WTC11 (cell line): ENCODE measurements around the gene FFAR3. TPM values are rescaled to one million over a fixed set of nuclear protein-coding genes. Genes with fewer than 3 reads are reported as not detected.

Experiments
- ATAC-seq: fragments of 200-7000 bp; cut with Tn5 transposase; 2 replicates; pipeline ENCODE4 v1.10.0; 2021; ENCODE audit warnings: mild to moderate bottlenecking, moderate library complexity
- CTCF ChIA-PET: fragments of 300-600 bp; sonication (Branson Sonifier 250); formaldehyde crosslinking; loops from one replicate; lab custom pipeline; 2021; ENCODE audit warnings: antibody characterized with exemption; lab: Charles Lee
- POLR2A ChIA-PET: fragments of 350-600 bp; sonication (Branson Sonifier 250); formaldehyde crosslinking; loops from one replicate; lab custom pipeline; 2021; ENCODE audit warnings: antibody characterized with exemption; lab: Charles Lee
- DNase-seq: peaks from one replicate; pipeline ENCODE4 v3.0.0; 2021; ENCODE audit warnings: low spot score
- H3K27ac Mint-ChIP-seq: 2 replicates; pipeline ENCODE4 v1.8.0; 2021; ENCODE audit warnings: mixed read lengths
- H3K27me3 Mint-ChIP-seq: 2 replicates; pipeline ENCODE4 v1.8.0; 2021; ENCODE audit warnings: low read depth, mild to moderate bottlenecking, moderate library complexity, mixed read lengths
- H3K36me3 Mint-ChIP-seq: 2 replicates; pipeline ENCODE4 v1.8.0; 2021; ENCODE audit warnings: mixed read lengths
- H3K4me1 Mint-ChIP-seq: 2 replicates; pipeline ENCODE4 v1.8.0; 2022; ENCODE audit warnings: mixed read lengths
- H3K4me3 Mint-ChIP-seq: 2 replicates; pipeline ENCODE4 v1.8.0; 2021; ENCODE audit warnings: mild to moderate bottlenecking, moderate library complexity, mixed read lengths
- H3K9me3 Mint-ChIP-seq: 2 replicates; pipeline ENCODE4 v1.8.0; 2021; ENCODE audit warnings: mixed read lengths
- ESRRA ChIP-seq: sonication (generic); formaldehyde crosslinking; IDR thresholded peaks from 2 replicates; pipeline ENCODE4 v1.8.1; 2022; ENCODE audit warnings: mild to moderate bottlenecking, missing genetic modification reagents, borderline replicate concordance
- HMGA2 ChIP-seq: fragments of 250-450 bp; sonication (Bioruptor Pico); IDR thresholded peaks from 2 replicates; pipeline ENCODE4 v1.4.0; 2021; ENCODE audit warnings: mild to moderate bottlenecking, moderate library complexity
- MXD4 ChIP-seq: fragments of 250-450 bp; sonication (Bioruptor Pico); IDR thresholded peaks from 2 replicates; pipeline ENCODE4 v1.8.0; 2021; ENCODE audit warnings: mild to moderate bottlenecking, moderate library complexity, borderline replicate concordance
- MYBL2 ChIP-seq: sonication (generic); formaldehyde crosslinking; IDR thresholded peaks from 2 replicates; pipeline ENCODE4 v1.8.1; 2023; ENCODE audit warnings: mild to moderate bottlenecking, moderate library complexity, missing genetic modification reagents
- SMAD3 ChIP-seq: sonication (generic); formaldehyde crosslinking; IDR thresholded peaks from 2 replicates; pipeline ENCODE4 v1.8.0; 2022; ENCODE audit warnings: missing genetic modification reagents, mild to moderate bottlenecking, borderline replicate concordance
- TEAD1 ChIP-seq: sonication (generic); formaldehyde crosslinking; IDR thresholded peaks from 2 replicates; pipeline ENCODE4 v1.8.0; 2022; ENCODE audit warnings: mild to moderate bottlenecking, missing genetic modification reagents
- TP53 ChIP-seq: sonication (generic); formaldehyde crosslinking; IDR thresholded peaks from 2 replicates; pipeline ENCODE4 v1.8.1; 2023; ENCODE audit warnings: mild to moderate bottlenecking, missing genetic modification reagents
- ZNF317 ChIP-seq: sonication (generic); formaldehyde crosslinking; IDR thresholded peaks from 2 replicates; pipeline ENCODE4 v1.8.1; 2023; ENCODE audit warnings: low read depth, mild to moderate bottlenecking, moderate library complexity, missing genetic modification reagents, borderline replicate concordance
- total RNA-seq: library from RNA; stranded (reverse); gene quantifications from 3 replicates; pipeline ENCODE4 v1.2.3, GENCODE V29; 2021
- TF ChIP-seq, protein P1 (sequence below): sonication (generic); formaldehyde crosslinking; conservative IDR thresholded peaks from 2 replicates; pipeline ENCODE4 v1.8.1; 2022; ENCODE audit warnings: mild to moderate bottlenecking, missing genetic modification reagents
- TF ChIP-seq, protein P2 (sequence below): fragments of 200-600 bp; IDR thresholded peaks from 2 replicates; pipeline ENCODE4 v1.8.0; 2022; ENCODE audit warnings: antibody characterized with exemption
- TF ChIP-seq, protein P3 (sequence below): fragments of 250-450 bp; sonication (Bioruptor Pico); IDR thresholded peaks from 2 replicates; pipeline ENCODE4 v1.8.0; 2021; ENCODE audit warnings: mild to moderate bottlenecking
- TF ChIP-seq, protein P4 (sequence below): fragments of 250-450 bp; sonication (Bioruptor Pico); IDR thresholded peaks from 2 replicates; pipeline ENCODE4 v1.9.0; 2021; ENCODE audit warnings: mild to moderate bottlenecking
- TF ChIP-seq, protein P5 (sequence below): fragments of 250-450 bp; sonication (Bioruptor Pico); IDR thresholded peaks from 2 replicates; pipeline ENCODE4 v1.9.0; 2021; ENCODE audit warnings: mild to moderate bottlenecking, borderline replicate concordance
- TF ChIP-seq, protein P6 (sequence below): sonication (generic); formaldehyde crosslinking; IDR thresholded peaks from 2 replicates; pipeline ENCODE4 v1.8.1; 2022; ENCODE audit warnings: low read depth, missing genetic modification reagents, borderline replicate concordance
- TF ChIP-seq, protein P7 (sequence below): sonication (generic); formaldehyde crosslinking; IDR thresholded peaks from 2 replicates; pipeline ENCODE4 v1.8.0; 2022; ENCODE audit warnings: missing genetic modification reagents

Gene FFAR3
- total RNA-seq, 1 experiment from 2014 or later: not detected

DNA sequence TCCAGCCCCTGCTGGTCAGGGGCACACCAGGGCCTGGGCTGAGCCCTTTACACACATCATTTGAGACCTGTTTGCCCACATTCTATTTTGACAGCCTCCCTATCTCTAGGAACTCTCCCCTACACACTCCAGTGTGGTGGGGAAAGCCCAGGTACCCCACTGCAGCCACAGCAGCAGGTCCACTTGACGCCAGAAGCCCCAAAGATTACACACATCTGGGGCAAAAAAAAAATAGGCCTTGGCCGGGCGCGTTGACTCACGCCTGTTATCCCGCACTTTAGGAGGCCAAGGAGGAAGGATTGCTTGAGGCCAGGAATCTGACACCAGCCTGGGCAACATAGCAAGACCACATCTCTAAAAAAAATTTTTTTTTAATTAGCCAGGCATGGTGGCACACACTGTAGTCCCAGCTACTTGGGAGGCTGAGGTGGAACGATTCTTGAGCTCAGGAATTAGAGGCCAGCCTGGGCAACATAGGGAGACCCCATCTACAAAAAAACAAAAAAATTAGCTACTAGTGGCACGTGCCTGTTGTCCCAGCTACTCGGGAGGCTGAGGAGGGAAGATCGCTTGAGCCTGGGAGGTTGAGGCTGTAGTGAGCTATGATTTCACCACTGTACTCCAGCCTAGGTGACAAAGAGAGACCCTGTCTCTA is 47.3 kb upstream of the FFAR3 start (continued):
- TF ChIP-seq, protein P1, sequence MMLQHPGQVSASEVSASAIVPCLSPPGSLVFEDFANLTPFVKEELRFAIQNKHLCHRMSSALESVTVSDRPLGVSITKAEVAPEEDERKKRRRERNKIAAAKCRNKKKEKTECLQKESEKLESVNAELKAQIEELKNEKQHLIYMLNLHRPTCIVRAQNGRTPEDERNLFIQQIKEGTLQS: no peak
- TF ChIP-seq, all 79 proteins: peak for 0

DNA sequence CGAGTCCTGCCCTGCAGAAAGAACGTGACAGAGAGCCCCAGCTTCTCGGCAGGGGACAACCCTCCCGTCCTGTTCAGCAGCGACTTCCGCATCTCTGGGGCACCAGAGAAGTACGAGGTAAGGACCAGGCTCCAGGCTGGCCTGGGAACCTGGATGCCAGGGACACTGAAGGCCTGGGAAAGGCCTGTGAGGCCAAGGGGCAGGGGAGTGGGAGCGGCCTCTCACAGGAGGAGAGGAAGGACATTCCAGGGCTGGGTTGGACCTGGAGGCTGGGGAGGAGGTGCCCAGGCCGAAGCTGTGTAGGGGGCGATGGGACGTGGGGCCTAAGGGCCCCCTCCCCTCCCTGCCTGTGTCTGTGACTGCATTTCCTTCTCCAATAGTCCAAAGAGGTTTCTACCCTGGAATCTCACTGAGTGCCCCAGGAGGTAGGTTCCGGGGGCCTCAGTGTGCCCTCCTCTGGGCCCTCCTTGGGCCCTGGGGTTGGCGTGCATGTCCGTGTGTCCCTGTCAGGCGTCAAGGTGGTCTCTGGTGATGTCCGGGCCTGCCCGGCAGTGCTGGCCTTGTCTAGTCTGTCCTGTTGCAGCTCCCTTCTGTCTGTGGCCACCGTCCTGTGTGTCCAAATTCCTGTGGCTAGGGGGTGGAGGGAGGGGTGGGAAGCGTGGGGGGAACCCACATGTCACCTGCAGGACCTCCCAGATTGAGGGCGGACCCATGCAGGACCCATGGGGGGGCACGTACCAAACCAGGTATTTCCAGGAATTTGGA is 46.2 kb upstream of the FFAR3 start:
- Mint-ChIP-seq H3K27me3 (no peaks in the 10 kb centered on the region), H3K27ac (no peak overlapping the region), H3K4me1 (no peaks in the 10 kb centered on the region), H3K36me3 (no peaks in the 10 kb centered on the region), H3K4me3 (no peak overlapping the region), H3K9me3 (no peaks in the 10 kb centered on the region)
- TF ChIP-seq MXD4 (CRISPR knock-in tag) (no peak), TP53 (CRISPR knock-in tag) (no peak), MYBL2 (no peak), ZNF317 (CRISPR knock-in tag) (no peak), HMGA2 (CRISPR knock-in tag) (no peak), TEAD1 (CRISPR knock-in tag) (no peak), SMAD3 (CRISPR knock-in tag) (no peak), ESRRA (CRISPR knock-in tag) (no peak)
- TF ChIP-seq, protein P2, sequence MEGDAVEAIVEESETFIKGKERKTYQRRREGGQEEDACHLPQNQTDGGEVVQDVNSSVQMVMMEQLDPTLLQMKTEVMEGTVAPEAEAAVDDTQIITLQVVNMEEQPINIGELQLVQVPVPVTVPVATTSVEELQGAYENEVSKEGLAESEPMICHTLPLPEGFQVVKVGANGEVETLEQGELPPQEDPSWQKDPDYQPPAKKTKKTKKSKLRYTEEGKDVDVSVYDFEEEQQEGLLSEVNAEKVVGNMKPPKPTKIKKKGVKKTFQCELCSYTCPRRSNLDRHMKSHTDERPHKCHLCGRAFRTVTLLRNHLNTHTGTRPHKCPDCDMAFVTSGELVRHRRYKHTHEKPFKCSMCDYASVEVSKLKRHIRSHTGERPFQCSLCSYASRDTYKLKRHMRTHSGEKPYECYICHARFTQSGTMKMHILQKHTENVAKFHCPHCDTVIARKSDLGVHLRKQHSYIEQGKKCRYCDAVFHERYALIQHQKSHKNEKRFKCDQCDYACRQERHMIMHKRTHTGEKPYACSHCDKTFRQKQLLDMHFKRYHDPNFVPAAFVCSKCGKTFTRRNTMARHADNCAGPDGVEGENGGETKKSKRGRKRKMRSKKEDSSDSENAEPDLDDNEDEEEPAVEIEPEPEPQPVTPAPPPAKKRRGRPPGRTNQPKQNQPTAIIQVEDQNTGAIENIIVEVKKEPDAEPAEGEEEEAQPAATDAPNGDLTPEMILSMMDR: no peak
- TF ChIP-seq, protein P3, sequence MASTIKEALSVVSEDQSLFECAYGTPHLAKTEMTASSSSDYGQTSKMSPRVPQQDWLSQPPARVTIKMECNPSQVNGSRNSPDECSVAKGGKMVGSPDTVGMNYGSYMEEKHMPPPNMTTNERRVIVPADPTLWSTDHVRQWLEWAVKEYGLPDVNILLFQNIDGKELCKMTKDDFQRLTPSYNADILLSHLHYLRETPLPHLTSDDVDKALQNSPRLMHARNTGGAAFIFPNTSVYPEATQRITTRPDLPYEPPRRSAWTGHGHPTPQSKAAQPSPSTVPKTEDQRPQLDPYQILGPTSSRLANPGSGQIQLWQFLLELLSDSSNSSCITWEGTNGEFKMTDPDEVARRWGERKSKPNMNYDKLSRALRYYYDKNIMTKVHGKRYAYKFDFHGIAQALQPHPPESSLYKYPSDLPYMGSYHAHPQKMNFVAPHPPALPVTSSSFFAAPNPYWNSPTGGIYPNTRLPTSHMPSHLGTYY (CRISPR knock-in tag): no peak
- TF ChIP-seq, protein P4, sequence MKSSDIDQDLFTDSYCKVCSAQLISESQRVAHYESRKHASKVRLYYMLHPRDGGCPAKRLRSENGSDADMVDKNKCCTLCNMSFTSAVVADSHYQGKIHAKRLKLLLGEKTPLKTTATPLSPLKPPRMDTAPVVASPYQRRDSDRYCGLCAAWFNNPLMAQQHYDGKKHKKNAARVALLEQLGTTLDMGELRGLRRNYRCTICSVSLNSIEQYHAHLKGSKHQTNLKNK: no peak
- TF ChIP-seq, protein P5, sequence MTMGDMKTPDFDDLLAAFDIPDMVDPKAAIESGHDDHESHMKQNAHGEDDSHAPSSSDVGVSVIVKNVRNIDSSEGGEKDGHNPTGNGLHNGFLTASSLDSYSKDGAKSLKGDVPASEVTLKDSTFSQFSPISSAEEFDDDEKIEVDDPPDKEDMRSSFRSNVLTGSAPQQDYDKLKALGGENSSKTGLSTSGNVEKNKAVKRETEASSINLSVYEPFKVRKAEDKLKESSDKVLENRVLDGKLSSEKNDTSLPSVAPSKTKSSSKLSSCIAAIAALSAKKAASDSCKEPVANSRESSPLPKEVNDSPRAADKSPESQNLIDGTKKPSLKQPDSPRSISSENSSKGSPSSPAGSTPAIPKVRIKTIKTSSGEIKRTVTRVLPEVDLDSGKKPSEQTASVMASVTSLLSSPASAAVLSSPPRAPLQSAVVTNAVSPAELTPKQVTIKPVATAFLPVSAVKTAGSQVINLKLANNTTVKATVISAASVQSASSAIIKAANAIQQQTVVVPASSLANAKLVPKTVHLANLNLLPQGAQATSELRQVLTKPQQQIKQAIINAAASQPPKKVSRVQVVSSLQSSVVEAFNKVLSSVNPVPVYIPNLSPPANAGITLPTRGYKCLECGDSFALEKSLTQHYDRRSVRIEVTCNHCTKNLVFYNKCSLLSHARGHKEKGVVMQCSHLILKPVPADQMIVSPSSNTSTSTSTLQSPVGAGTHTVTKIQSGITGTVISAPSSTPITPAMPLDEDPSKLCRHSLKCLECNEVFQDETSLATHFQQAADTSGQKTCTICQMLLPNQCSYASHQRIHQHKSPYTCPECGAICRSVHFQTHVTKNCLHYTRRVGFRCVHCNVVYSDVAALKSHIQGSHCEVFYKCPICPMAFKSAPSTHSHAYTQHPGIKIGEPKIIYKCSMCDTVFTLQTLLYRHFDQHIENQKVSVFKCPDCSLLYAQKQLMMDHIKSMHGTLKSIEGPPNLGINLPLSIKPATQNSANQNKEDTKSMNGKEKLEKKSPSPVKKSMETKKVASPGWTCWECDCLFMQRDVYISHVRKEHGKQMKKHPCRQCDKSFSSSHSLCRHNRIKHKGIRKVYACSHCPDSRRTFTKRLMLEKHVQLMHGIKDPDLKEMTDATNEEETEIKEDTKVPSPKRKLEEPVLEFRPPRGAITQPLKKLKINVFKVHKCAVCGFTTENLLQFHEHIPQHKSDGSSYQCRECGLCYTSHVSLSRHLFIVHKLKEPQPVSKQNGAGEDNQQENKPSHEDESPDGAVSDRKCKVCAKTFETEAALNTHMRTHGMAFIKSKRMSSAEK (CRISPR knock-in tag): no peak
- TF ChIP-seq, protein P6, sequence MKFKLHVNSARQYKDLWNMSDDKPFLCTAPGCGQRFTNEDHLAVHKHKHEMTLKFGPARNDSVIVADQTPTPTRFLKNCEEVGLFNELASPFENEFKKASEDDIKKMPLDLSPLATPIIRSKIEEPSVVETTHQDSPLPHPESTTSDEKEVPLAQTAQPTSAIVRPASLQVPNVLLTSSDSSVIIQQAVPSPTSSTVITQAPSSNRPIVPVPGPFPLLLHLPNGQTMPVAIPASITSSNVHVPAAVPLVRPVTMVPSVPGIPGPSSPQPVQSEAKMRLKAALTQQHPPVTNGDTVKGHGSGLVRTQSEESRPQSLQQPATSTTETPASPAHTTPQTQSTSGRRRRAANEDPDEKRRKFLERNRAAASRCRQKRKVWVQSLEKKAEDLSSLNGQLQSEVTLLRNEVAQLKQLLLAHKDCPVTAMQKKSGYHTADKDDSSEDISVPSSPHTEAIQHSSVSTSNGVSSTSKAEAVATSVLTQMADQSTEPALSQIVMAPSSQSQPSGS: no peak
- TF ChIP-seq, protein P7, sequence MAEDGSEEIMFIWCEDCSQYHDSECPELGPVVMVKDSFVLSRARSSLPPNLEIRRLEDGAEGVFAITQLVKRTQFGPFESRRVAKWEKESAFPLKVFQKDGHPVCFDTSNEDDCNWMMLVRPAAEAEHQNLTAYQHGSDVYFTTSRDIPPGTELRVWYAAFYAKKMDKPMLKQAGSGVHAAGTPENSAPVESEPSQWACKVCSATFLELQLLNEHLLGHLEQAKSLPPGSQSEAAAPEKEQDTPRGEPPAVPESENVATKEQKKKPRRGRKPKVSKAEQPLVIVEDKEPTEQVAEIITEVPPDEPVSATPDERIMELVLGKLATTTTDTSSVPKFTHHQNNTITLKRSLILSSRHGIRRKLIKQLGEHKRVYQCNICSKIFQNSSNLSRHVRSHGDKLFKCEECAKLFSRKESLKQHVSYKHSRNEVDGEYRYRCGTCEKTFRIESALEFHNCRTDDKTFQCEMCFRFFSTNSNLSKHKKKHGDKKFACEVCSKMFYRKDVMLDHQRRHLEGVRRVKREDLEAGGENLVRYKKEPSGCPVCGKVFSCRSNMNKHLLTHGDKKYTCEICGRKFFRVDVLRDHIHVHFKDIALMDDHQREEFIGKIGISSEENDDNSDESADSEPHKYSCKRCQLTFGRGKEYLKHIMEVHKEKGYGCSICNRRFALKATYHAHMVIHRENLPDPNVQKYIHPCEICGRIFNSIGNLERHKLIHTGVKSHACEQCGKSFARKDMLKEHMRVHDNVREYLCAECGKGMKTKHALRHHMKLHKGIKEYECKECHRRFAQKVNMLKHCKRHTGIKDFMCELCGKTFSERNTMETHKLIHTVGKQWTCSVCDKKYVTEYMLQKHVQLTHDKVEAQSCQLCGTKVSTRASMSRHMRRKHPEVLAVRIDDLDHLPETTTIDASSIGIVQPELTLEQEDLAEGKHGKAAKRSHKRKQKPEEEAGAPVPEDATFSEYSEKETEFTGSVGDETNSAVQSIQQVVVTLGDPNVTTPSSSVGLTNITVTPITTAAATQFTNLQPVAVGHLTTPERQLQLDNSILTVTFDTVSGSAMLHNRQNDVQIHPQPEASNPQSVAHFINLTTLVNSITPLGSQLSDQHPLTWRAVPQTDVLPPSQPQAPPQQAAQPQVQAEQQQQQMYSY (CRISPR knock-in tag): no peak
- ChIA-PET POLR2A (no interaction called here), CTCF (interaction anchor here (0.6 to 1.3 kb wide), 2 partner anchors 40 to 46 kb away, joined by 5 to 8 read pairs; no protein-coding TSS in a partner anchor)
- DNase-seq (no peak), ATAC-seq (no peak)
